Suprapubic skin (tissue), 4 donors: ENCODE data around the gene PPP2R1B. TPM values are rescaled to one million over a fixed set of nuclear protein-coding genes. Genes with fewer than 3 reads are reported as not detected.

Experiments
- DNase-seq, 2 donors: peaks; one replicate each; pipeline ENCODE4 v3.0.0-alpha.2; 2019; ENCODE audit warnings: low spot score in 2 of 2
- H3K27ac ChIP-seq: fragments of 200-600 bp; sonication (generic); one replicate; pipeline ENCODE4 v1.5.1; 2019
- H3K27me3 ChIP-seq: fragments of 200-600 bp; sonication (generic); one replicate; pipeline ENCODE4 v1.5.1; 2019
- H3K36me3 ChIP-seq: fragments of 200-600 bp; sonication (generic); one replicate; pipeline ENCODE4 v1.5.1; 2019
- H3K4me1 ChIP-seq: fragments of 200-600 bp; sonication (generic); one replicate; pipeline ENCODE4 v1.5.1; 2019
- H3K4me3 ChIP-seq: fragments of 200-600 bp; sonication (generic); one replicate; pipeline ENCODE4 v1.5.1; 2019; ENCODE audit warnings: mild to moderate bottlenecking
- H3K9me3 ChIP-seq: fragments of 200-600 bp; sonication (generic); one replicate; pipeline ENCODE4 v1.5.1; 2019
- CTCF ChIP-seq, 2 donors: fragments of 200-600 bp in 1 of 2; fragments of 450-650 bp in 1 of 2; sonication (generic) in 1 of 2; IDR thresholded peaks; one replicate each; pipeline ENCODE4 v1.5.1; 2016 to 2019; ENCODE audit warnings: antibody characterized with exemption in 2 of 2, mild to moderate bottlenecking in 1 of 2, moderate library complexity in 1 of 2
- EP300 ChIP-seq: sonication (generic); formaldehyde crosslinking; IDR thresholded peaks from one replicate; pipeline ENCODE4 v1.6.1; 2017; ENCODE audit warnings: antibody characterized with exemption
- POLR2A ChIP-seq, 2 donors: fragments of 450-650 bp; IDR thresholded peaks; one replicate each; pipeline ENCODE4 v1.6.1; 2017; ENCODE audit warnings: antibody characterized with exemption in 2 of 2, mild to moderate bottlenecking in 2 of 2, moderate library complexity in 2 of 2
- POLR2AphosphoS5 ChIP-seq, 3 donors: sonication (generic); formaldehyde crosslinking; IDR thresholded peaks; one replicate each; pipeline ENCODE4 v1.6.1; 2017; ENCODE audit warnings: antibody characterized with exemption in 3 of 3
- WGBS: methylation state at CpG from one replicate; pipeline ENCODE4 v1.1.5; 2018; 5-methylcytosine and 5-hydroxymethylcytosine counted together
- total RNA-seq, 4 donors: library from RNA; depleted of rRNA; stranded (reverse); fragments of >200 nt; gene quantifications; one replicate each; pipeline ENCODE4 v1.1.0, GENCODE V29; 2016

PPP2R1B gene
- total RNA-seq, 4 donors from 2014 or later, result 27.9 to 39.8 (median 31.8) TPM

- Histone ChIP-seq H3K36me3 (peaks cover 19% of the 10 kb centered on the region), H3K4me3 (no peak overlapping the region), H3K27me3 (no peaks in the 10 kb centered on the region), H3K4me1 (peaks cover 55% of the 10 kb centered on the region), H3K9me3 (no peaks in the 10 kb centered on the region), H3K27ac (peak overlapping the region; percentile 91)
- WGBS, result 57% methylated on average over 13 of the region's 14 CpGs
- no peak for DNase-seq
- TF ChIP-seq EP300, result no peak
- no peak for TF ChIP-seq POLR2AphosphoS5 (IDR thresholded peaks at IDR 0.05)
- TF ChIP-seq POLR2A (IDR thresholded peaks at IDR 0.05), result no peak
- no peak for TF ChIP-seq CTCF (IDR thresholded peaks at IDR 0.05)
Observed at GRCh38 chr11:111737444-111738210, 28.6 kb downstream of the PPP2R1B start.

GRCh38 chr11:111736621-111737443 is 29.4 kb downstream of the PPP2R1B start:
- H3K4me3 ChIP-seq, result no peak overlapping the region
- H3K36me3 ChIP-seq, result peaks cover 17% of the 10 kb centered on the region
- no peaks in the 10 kb centered on the region for H3K9me3 ChIP-seq
- peaks cover 63% of the 10 kb centered on the region for H3K4me1 ChIP-seq
- TF ChIP-seq POLR2A (IDR thresholded peaks at IDR 0.05), result no peak
- TF ChIP-seq EP300, result no peak
- no peak for TF ChIP-seq CTCF (IDR thresholded peaks at IDR 0.05)
- TF ChIP-seq POLR2AphosphoS5 (IDR thresholded peaks at IDR 0.05), result no peak
- no peaks in the 10 kb centered on the region for H3K27me3 ChIP-seq
- 56% methylated on average over 10 of the region's 15 CpGs for whole genome bisulfite sequencing
- peak overlapping the region; percentile 91 for H3K27ac ChIP-seq
- no peak for DNase-seq

- Histone ChIP-seq H3K27me3 (no peaks in the 10 kb centered on the region), H3K4me1 (peaks cover 69% of the 10 kb centered on the region), H3K36me3 (peaks cover 10% of the 10 kb centered on the region), H3K9me3 (no peaks in the 10 kb centered on the region), H3K4me3 (peak overlapping the region; percentile 44), H3K27ac (peak overlapping the region; percentile 91)
- 57% methylated on average over 5 of the region's 11 CpGs for WGBS
- TF ChIP-seq POLR2A (IDR thresholded peaks at IDR 0.05) (peak in 1 of 2 donors; percentile 2), POLR2AphosphoS5 (IDR thresholded peaks at IDR 0.05) (no peak), EP300 (no peak), CTCF (IDR thresholded peaks at IDR 0.05) (no peak)
- DNase-seq, result peak in 1 of 2 donors; percentile 66
Observed at GRCh38 chr11:111736181-111736590, 30.0 kb downstream of the PPP2R1B start.

- Histone ChIP-seq H3K27me3 (no peaks in the 10 kb centered on the region), H3K4me1 (peaks cover 76% of the 10 kb centered on the region), H3K4me3 (peak overlapping the region; percentile 44), H3K27ac (peak overlapping the region; percentile 91), H3K36me3 (peaks cover 3% of the 10 kb centered on the region), H3K9me3 (no peaks in the 10 kb centered on the region)
- DNase-seq, result peak; percentile 92 to 94
- WGBS, result 9% methylated on average over 14 of the region's 19 CpGs
- TF ChIP-seq POLR2A (IDR thresholded peaks at IDR 0.05) (peak in 1 of 2 donors; percentile 58), POLR2AphosphoS5 (IDR thresholded peaks at IDR 0.05) (peak; percentile 50 to 79 (median 77)), CTCF (IDR thresholded peaks at IDR 0.05) (no peak)
Observed at GRCh38 chr11:111735262-111736116, 30.7 kb downstream of the PPP2R1B start.
